ENCODE data around the gene PSMD1.

PSMD1 gene

DNA sequence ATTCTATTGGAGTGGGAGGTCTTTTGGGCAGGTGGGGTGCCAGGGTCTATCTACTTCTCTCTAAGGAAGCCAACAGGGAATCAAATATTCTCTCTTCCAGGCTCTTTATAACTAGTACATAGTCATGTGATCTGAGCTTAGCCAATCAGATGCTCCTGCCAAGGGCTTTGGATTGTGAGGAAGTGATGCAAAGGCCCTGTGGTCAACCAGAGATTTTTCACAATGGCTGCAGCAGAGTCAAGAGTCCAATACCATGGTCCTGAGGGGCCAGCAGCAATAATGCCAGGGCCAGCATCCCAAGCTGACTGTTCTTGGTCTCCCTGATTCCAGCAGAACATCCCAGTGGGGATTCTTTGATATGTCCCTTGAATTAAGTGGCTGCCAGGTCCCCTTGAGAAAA is 27.8 kb upstream of the PSMD1 start:
- H3K27ac ChIP-seq (ENCODE audit: low read depth, low read length): no peak overlapping the region
- H3F3A ChIP-seq (ENCODE audit: insufficient read depth): no peaks in the 10 kb centered on the region
- H4K20me1 ChIP-seq (ENCODE audit: low read depth, low read length): no peaks in the 10 kb centered on the region
- no peaks in the 10 kb centered on the region for H3K9me2 ChIP-seq (replicated peaks; ENCODE audit: insufficient read depth, low read length)
- H3K9me3 ChIP-seq (ENCODE audit: insufficient read depth, low read length): no peaks in the 10 kb centered on the region
- TF ChIP-seq EZH2phosphoT487 (conservative IDR thresholded peaks at IDR 0.05; ENCODE audit: low read length): no peak
- TF ChIP-seq, protein P1, sequence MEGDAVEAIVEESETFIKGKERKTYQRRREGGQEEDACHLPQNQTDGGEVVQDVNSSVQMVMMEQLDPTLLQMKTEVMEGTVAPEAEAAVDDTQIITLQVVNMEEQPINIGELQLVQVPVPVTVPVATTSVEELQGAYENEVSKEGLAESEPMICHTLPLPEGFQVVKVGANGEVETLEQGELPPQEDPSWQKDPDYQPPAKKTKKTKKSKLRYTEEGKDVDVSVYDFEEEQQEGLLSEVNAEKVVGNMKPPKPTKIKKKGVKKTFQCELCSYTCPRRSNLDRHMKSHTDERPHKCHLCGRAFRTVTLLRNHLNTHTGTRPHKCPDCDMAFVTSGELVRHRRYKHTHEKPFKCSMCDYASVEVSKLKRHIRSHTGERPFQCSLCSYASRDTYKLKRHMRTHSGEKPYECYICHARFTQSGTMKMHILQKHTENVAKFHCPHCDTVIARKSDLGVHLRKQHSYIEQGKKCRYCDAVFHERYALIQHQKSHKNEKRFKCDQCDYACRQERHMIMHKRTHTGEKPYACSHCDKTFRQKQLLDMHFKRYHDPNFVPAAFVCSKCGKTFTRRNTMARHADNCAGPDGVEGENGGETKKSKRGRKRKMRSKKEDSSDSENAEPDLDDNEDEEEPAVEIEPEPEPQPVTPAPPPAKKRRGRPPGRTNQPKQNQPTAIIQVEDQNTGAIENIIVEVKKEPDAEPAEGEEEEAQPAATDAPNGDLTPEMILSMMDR (IDR thresholded peaks at IDR 0.05; ENCODE audit: insufficient read depth, low read length, poor library complexity, severe bottlenecking): no peak
- H3K36me3 ChIP-seq (ENCODE audit: low read length): no peaks in the 10 kb centered on the region
- H3K4me2 ChIP-seq (ENCODE audit: low read depth, low read length, poor library complexity, severe bottlenecking): no peak overlapping the region
- no peak overlapping the region for H2AFZ ChIP-seq (ENCODE audit: low read depth, low read length, severe bottlenecking)
- no peak overlapping the region for H3K4me3 ChIP-seq (ENCODE audit: insufficient read depth, low read length, poor library complexity, severe bottlenecking)
- H3K79me2 ChIP-seq (ENCODE audit: insufficient read depth, low read length): no peaks in the 10 kb centered on the region
- H3K27me3 ChIP-seq (ENCODE audit: low read length): no peaks in the 10 kb centered on the region
- H3K9ac ChIP-seq (ENCODE audit: low read length): no peak overlapping the region

DNA sequence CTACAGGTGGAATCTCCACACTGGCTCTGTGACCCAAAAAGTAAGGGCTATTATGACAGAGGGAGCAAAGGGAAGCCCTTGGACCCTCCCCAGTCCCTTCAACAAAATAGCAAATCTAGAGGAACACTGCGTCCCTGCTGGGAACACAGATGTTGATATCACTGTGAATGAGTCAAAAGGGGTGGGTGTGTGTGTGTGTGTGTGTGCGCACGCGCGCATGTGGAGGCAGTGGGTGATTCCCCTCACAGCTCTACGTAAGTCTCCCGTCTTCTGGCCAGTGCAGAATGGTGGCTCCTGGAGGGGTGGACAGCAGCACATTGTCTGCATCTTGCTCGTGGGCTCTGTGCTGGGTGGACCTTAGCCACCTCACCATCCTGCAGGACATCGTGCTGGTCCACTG is 27.1 kb upstream of the PSMD1 start:
- Histone ChIP-seq H3K9ac (ENCODE audit: low read length) (no peak overlapping the region), H3K79me2 (ENCODE audit: insufficient read depth, low read length) (no peaks in the 10 kb centered on the region), H3K9me2 (replicated peaks; ENCODE audit: insufficient read depth, low read length) (no peaks in the 10 kb centered on the region), H3K36me3 (ENCODE audit: low read length) (no peaks in the 10 kb centered on the region), H3K4me2 (ENCODE audit: low read depth, low read length, poor library complexity, severe bottlenecking) (no peak overlapping the region), H3K27me3 (ENCODE audit: low read length) (no peaks in the 10 kb centered on the region), H3K27ac (ENCODE audit: low read depth, low read length) (no peak overlapping the region), H3F3A (ENCODE audit: insufficient read depth) (no peaks in the 10 kb centered on the region), H3K4me3 (ENCODE audit: insufficient read depth, low read length, poor library complexity, severe bottlenecking) (no peak overlapping the region), H3K9me3 (ENCODE audit: insufficient read depth, low read length) (no peaks in the 10 kb centered on the region), H2AFZ (ENCODE audit: low read depth, low read length, severe bottlenecking) (no peak overlapping the region), H4K20me1 (ENCODE audit: low read depth, low read length) (no peaks in the 10 kb centered on the region)
- TF ChIP-seq, protein P1 (IDR thresholded peaks at IDR 0.05; ENCODE audit: insufficient read depth, low read length, poor library complexity, severe bottlenecking): no peak
- no peak for TF ChIP-seq EZH2phosphoT487 (conservative IDR thresholded peaks at IDR 0.05; ENCODE audit: low read length)

DNA sequence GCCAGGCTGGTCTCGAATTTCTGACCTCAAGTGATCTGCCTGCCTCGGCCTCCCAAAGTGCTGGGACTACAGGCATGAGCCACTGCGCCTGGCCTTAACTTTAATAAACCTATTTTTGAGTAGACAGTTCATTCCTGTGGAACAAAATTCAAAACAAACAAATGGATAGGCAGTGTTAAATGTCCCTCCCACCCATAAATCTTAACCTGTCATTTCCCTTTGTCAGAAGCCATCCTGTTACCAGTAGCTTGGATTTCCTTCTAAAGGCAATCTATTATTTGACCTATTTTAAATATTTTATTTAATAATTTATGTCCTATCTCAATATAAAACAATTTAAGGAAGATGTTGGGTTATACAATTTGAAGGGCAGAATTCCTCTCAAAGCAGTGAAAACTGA is 25.9 kb upstream of the PSMD1 start:
- no peak overlapping the region for H3K4me2 ChIP-seq (ENCODE audit: low read depth, low read length, poor library complexity, severe bottlenecking)
- TF ChIP-seq, protein P1 (IDR thresholded peaks at IDR 0.05; ENCODE audit: insufficient read depth, low read length, poor library complexity, severe bottlenecking): no peak
- no peak for TF ChIP-seq EZH2phosphoT487 (conservative IDR thresholded peaks at IDR 0.05; ENCODE audit: low read length)
- H3K4me3 ChIP-seq (ENCODE audit: insufficient read depth, low read length, poor library complexity, severe bottlenecking): no peak overlapping the region
- no peaks in the 10 kb centered on the region for H3K36me3 ChIP-seq (ENCODE audit: low read length)
- no peaks in the 10 kb centered on the region for H3K9me2 ChIP-seq (replicated peaks; ENCODE audit: insufficient read depth, low read length)
- H4K20me1 ChIP-seq (ENCODE audit: low read depth, low read length): no peaks in the 10 kb centered on the region
- no peak overlapping the region for H3K9ac ChIP-seq (ENCODE audit: low read length)
- no peaks in the 10 kb centered on the region for H3F3A ChIP-seq (ENCODE audit: insufficient read depth)
- no peak overlapping the region for H3K27ac ChIP-seq (ENCODE audit: low read depth, low read length)
- H3K79me2 ChIP-seq (ENCODE audit: insufficient read depth, low read length): no peaks in the 10 kb centered on the region
- H3K9me3 ChIP-seq (ENCODE audit: insufficient read depth, low read length): no peaks in the 10 kb centered on the region
- no peaks in the 10 kb centered on the region for H3K27me3 ChIP-seq (ENCODE audit: low read length)
- H2AFZ ChIP-seq (ENCODE audit: low read depth, low read length, severe bottlenecking): no peak overlapping the region
